HG02938 (cell line): ENCODE measurements around the gene PER1.

Experiments used
- ATAC-seq: cut with Tn5 transposase; IDR thresholded peaks from one replicate; pipeline ENCODE4 v1.9.1; 2021; ENCODE audit warnings: mild to moderate bottlenecking, moderate library complexity; ENCODE audit not compliant: unreplicated experiment

Gene PER1

DNA sequence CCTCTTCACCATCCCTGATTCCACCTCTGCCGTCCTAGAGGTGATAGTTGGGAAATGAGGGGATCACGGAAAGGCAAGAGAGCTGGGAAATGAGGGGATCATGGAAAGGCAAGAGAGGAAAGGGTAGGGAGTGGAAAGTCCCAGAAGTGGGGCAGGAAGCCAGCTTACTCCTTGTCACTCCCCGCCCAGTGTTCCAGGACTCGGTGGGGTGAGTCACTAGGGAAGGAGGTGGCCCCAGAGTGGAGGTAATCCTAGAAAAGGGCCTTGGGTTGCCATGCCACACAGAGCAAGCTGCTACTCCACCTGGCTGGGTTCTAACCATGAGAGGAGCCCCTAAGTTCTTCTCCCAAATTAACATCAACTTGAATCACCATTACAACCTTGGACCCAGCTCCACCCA lies 48.7 kb downstream of the PER1 start:
- ATAC-seq: no peak

DNA sequence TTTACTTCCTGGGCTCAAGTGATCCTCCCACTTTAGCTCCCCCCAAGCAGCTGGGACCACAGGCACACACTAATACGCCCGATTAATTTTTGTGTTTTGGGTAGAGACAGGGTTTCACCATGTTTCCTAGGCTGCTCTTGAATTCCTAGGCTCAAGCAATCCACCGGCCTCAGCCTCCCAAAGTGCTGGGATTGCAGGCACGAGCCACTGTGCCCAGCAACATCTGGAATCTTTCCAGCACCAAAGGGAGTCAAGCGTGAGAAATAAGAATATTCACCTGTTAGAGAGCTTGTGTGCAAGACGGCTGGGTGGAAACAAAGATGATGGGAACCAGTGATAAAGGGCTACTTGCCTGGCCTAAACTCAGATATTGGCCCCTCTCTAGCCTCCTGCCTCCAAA lies 50.5 kb downstream of the PER1 start:
- ATAC-seq: no peak

DNA sequence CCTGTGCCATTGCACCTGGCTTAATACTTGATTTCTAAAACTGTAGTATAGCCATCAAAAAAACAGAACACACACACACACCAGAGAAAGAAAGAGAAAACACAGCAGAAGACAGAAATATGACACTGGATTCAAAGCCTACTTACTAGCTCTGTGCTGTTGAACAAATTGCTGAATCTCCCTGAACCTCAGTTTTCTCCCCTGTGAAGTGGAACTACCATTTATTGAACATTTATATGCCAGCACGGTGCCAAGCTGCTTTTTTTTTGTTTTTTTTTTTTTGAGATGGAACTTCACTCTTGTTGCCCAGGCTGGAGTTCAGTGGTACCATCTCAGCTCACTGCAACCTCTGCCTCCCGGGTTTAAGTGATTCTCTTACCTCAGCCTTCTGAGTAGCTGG lies 51.4 kb downstream of the PER1 start:
- ATAC-seq: no peak

DNA sequence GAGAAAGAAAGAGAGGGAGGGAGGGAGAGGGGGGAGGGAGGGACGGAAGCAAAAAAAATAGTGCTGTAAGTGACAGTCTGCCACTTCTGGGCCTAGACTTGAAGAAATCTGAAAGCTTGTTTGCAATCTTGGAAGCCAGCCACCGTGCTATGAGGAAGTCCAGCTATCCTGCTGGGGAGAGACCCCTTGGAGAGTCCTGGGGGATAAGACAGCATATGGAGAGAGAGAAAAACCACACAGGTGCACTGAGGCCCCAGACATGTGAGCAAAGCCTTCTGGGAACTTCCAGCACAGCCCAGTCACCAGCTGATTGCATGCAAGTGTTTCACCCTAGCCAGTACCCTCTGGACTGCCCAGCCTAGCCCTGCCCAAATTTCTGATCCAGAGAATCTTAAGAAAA lies 52.1 kb downstream of the PER1 start:
- ATAC-seq: no peak

DNA sequence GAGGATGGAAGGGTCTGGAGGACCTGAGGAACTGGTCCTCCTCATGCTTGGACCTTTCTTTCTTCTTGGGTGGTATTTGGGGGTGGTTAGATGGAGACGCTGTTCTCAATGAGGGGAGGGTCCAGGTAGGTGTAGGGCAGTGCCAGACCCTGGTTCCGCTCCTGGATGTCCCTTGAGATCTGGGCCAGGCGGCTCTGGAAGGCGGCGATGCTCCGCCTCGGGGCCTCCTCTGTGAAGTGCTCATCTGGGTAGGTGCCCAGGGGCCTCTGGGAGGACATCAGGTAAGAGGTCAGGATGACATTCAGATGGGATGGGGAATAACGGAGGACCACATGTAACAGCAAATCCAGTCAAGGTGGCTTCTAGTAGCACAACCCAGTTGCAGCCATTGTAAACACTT lies 55.7 kb downstream of the PER1 start:
- ATAC-seq: no peak

DNA sequence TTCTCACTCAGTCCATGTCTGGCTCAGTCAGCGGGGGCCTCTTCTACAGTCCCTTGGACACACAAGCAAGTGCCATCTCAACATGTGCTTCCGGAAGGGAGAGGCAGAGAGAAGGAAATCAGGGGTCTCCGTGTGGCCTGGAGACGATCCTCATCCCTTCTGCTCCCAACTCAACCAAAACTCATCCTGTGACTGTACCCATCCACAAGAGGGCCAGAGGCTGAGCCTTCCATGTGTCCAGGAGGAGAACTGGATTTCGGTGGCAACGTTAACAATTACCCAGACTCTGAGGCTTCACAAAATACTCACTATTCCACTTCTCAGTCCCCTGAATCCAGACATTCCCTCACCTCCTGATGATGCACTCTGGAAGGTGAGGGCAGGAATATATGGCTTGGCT lies 56.8 kb downstream of the PER1 start:
- no peak for ATAC-seq

DNA sequence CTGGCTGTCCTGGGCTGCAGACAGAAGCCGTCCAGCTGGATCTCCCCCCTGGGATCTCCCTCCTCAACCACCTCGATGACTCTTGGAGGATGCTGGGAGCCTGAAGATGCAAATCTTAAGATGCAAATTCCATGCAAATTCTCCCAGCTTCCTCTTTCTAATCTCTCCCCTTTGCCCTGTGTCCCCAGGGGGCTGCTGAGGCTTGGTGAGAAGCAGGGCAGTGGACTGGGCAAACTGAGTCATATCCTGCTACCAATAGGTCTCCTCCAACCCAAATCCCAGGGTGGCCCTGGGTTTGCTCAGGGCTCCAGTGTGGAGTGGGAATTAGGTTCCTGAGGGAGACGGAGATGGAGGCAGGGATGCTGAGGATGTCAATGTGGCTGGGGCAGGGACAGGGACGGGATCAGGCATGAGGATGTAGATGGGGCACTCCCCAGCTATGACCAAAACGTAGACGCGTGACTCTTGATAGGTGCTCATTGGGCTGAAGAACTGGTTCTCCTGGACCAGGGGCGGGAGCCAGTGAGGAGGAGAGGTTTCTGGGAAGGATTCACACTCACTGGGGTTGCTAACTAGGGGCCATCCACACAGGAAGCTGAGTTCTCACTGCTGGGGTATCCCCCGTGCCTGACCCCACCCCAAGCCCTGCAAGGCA lies 61.0 kb downstream of the PER1 start:
- peak; percentile 47 for ATAC-seq
